ENCODE data around the gene MBLAC1.

Gene MBLAC1

DNA sequence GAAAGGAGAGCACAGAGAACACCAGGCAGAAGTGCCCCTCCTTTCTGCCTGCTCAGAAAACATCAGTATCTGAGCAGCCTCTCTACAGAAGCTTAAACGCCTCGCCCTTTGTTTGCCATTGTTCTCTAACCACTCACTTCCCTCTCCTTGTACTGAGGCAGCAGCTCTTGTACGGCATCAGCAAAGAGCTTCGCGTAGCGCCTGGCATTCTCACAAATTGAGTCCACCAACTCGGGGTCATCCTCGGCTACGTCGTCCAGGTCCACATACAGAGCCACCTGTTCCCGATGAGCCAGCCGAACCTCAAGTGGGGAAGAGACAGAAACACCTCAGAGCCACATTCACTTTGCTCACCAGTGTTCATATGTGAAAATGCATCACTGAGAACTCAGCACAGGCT is 27.3 kb upstream of the MBLAC1 start:
- Histone ChIP-seq H3K4me1 (ENCODE audit: control insufficient read depth in 1 of 2, insufficient read depth in 2 of 2, low read length in 2 of 2) (peaks cover 10 to 13% of the 10 kb centered on the region in 2 experiments), H2BK5ac (ENCODE audit: low read depth, low read length, poor library complexity) (no peak overlapping the region), H3K23ac (ENCODE audit: low read length) (no peak overlapping the region), H3K9ac (ENCODE audit: low read length) (no peak overlapping the region), H3K27ac (ENCODE audit: low read depth, low read length) (no peak overlapping the region), H2AK5ac (ENCODE audit: low read length) (no peak overlapping the region), H4K91ac (ENCODE audit: low read depth, low read length) (no peak overlapping the region), H3K4me3 (ENCODE audit: low read depth, low read length) (peak overlapping the region; percentile 4), H2BK120ac (ENCODE audit: insufficient read depth, low read length, poor library complexity) (no peak overlapping the region), H4K8ac (ENCODE audit: low read depth, low read length) (no peak overlapping the region), H3K27me3 (ENCODE audit: insufficient read depth, low read length) (no peaks in the 10 kb centered on the region), H2AFZ (ENCODE audit: insufficient read depth, low read length, poor library complexity) (no peak overlapping the region), H3K4me2 (ENCODE audit: low read length) (peak overlapping the region; percentile 74), H2BK12ac (ENCODE audit: low read length) (no peak overlapping the region), H4K12ac (ENCODE audit: low read depth, low read length) (no peak overlapping the region), H3K4ac (ENCODE audit: low read depth, low read length) (peak overlapping the region; percentile 86), H3K36me3 (ENCODE audit: control insufficient read depth in 1 of 2, insufficient read depth in 2 of 2, low read length in 2 of 2) (peaks cover 48 to 52% of the 10 kb centered on the region in 2 experiments), H3K79me1 (ENCODE audit: low read length) (peaks cover 18% of the 10 kb centered on the region), H3K9me3 (ENCODE audit: insufficient read depth, low read depth, low read length) (no peaks in the 10 kb centered on the region), H3K14ac (ENCODE audit: low read length) (no peak overlapping the region), H3K18ac (ENCODE audit: low read length) (no peak overlapping the region), H3K79me2 (ENCODE audit: control insufficient read depth, insufficient read depth, low read length, poor library complexity) (peaks cover 11% of the 10 kb centered on the region)
- no peak for DNase-seq
- WGBS (ENCODE audit: extremely low coverage, insufficient coverage, insufficient read length) = no CpG with 5 or more reads among the region's 12 CpGs

DNA sequence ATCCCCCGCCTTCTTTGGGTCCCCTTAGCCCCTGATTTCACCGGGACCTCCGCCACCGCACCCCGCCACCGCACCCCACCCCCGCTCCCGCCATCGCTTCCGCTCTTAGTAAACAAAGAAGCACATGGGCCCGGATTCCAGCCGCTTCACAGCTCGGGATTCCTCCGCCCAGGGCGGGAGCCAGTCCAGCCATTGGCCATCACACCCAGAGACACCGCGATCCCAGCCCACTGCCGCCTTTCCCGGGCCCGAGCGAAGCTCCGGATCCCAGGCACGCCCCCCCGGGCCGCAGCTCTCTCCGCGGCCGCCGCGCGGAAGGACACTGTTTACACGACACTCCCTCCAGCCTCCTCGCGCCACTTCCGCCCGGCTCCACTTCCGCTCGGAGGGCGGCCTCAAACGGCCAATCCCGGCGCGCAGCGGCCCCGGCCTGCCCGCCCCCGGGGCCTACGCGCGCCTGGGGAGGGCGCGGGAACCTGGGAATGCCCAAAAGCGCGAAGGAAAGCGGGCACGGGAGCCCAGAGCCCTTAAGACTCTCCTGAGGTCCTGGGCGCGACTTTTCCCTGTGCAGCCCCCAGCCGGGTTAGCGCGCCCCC is 26.2 kb upstream of the MBLAC1 start:
- Histone ChIP-seq H3K36me3 (ENCODE audit: control insufficient read depth in 1 of 2, insufficient read depth in 2 of 2, low read length in 2 of 2) (peaks cover 48 to 49% of the 10 kb centered on the region in 2 experiments), H2BK12ac (ENCODE audit: low read length) (no peak overlapping the region), H3K4me2 (ENCODE audit: low read length) (peak overlapping the region; percentile 92), H3K4me1 (ENCODE audit: control insufficient read depth in 1 of 2, insufficient read depth in 2 of 2, low read length in 2 of 2) (peaks cover 10 to 13% of the 10 kb centered on the region in 2 experiments), H4K8ac (ENCODE audit: low read depth, low read length) (peak overlapping the region; percentile 41), H3K23ac (ENCODE audit: low read length) (no peak overlapping the region), H2AK5ac (ENCODE audit: low read length) (peak overlapping the region; percentile 87), H3K79me2 (ENCODE audit: control insufficient read depth, insufficient read depth, low read length, poor library complexity) (peaks cover 11% of the 10 kb centered on the region), H2BK5ac (ENCODE audit: low read depth, low read length, poor library complexity) (peak overlapping the region; percentile 66), H3K27ac (ENCODE audit: low read depth, low read length) (peak overlapping the region; percentile 87), H3K79me1 (ENCODE audit: low read length) (peaks cover 18% of the 10 kb centered on the region), H2BK120ac (ENCODE audit: insufficient read depth, low read length, poor library complexity) (peak overlapping the region; percentile 62), H3K27me3 (ENCODE audit: insufficient read depth, low read length) (no peaks in the 10 kb centered on the region), H3K14ac (ENCODE audit: low read length) (peak overlapping the region; percentile 94), H4K12ac (ENCODE audit: low read depth, low read length) (peak overlapping the region; percentile 43), H3K18ac (ENCODE audit: low read length) (peak overlapping the region; percentile 23), H3K4ac (ENCODE audit: low read depth, low read length) (peak overlapping the region; percentile 64), H3K9ac (ENCODE audit: low read length) (peak overlapping the region; percentile 98), H4K91ac (ENCODE audit: low read depth, low read length) (peak overlapping the region; percentile 91), H2AFZ (ENCODE audit: insufficient read depth, low read length, poor library complexity) (no peak overlapping the region), H3K9me3 (ENCODE audit: insufficient read depth, low read depth, low read length) (no peaks in the 10 kb centered on the region), H3K4me3 (ENCODE audit: low read depth, low read length) (peak overlapping the region; percentile 99)
- WGBS (ENCODE audit: extremely low coverage, insufficient coverage, insufficient read length) = no CpG with 5 or more reads among the region's 61 CpGs
- peak; percentile 93 to 98 for DNase-seq

DNA sequence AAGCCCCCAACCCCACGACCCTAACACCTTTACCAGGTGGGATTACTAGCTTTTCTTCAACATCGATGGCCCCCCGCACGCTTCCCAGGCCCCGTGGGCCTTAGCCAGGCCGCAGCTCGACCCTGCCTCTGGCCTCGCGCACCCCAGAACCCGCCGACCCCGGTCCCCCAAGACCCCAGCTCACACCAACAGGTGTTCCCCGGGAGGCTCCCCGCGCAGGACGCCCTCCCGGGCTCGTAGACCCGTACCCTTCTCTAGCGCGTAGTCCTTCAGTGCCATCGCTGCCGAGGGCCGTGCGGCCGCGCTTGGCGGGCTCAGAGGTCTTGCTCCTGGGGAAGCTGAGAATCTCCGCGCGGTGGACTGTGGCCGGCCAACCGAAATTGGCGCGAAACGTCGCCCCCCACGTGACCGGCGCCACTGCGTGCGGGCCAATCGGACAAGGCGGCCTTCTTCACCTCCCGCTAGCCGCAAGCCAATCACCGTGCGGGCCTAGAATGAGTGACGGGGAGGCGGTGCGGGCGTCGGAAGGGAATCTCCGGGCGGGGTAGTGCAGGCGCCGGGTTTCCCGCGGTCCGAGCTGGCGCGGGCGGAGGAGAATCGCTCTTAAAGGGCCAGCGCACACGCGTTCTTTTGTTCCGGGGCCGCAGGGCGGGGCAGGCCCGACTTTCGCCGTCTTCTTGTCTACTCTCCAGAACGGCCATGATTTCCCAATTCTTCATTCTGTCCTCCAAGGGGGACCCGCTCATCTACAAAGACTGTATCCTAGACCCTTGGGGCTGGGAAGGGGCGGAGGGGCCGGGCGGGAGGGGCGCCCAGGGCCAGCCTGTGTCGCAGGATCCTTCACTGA is 25.5 kb upstream of the MBLAC1 start, which contains the start of the genes AP4M1 and MCM7:
AP4M1 (plus strand) TSS at position 628 of the 847 bp plus-strand sequence; CDS start at position 700, 72 bp downstream.
MCM7 (minus strand) TSS at position 382 of the 847 bp plus-strand sequence; CDS start at position 279, 103 bp downstream.
- Histone ChIP-seq H3K9me3 (ENCODE audit: insufficient read depth, low read depth, low read length) (no peaks in the 10 kb centered on the region), H3K27ac (ENCODE audit: low read depth, low read length) (peak within 1 kb of the TSS; percentile 98), H3K9ac (ENCODE audit: low read length) (peak within 1 kb of the TSS; percentile 98), H3K79me2 (ENCODE audit: control insufficient read depth, insufficient read depth, low read length, poor library complexity) (peaks cover 11% of the 10 kb centered on the region), H4K8ac (ENCODE audit: low read depth, low read length) (peak within 1 kb of the TSS; percentile 69), H3K18ac (ENCODE audit: low read length) (peak within 1 kb of the TSS; percentile 83), H3K4me3 (ENCODE audit: low read depth, low read length) (peak within 1 kb of the TSS; percentile 99), H3K4me2 (ENCODE audit: low read length) (peak within 1 kb of the TSS; percentile 92), H3K4ac (ENCODE audit: low read depth, low read length) (peak within 1 kb of the TSS; percentile 64), H3K23ac (ENCODE audit: low read length) (no peak within 1 kb of the TSS), H2BK120ac (ENCODE audit: insufficient read depth, low read length, poor library complexity) (peak within 1 kb of the TSS; percentile 84), H3K36me3 (ENCODE audit: control insufficient read depth in 1 of 2, insufficient read depth in 2 of 2, low read length in 2 of 2) (peaks cover 41 to 48% of the 10 kb centered on the region in 2 experiments), H2AK5ac (ENCODE audit: low read length) (peak within 1 kb of the TSS; percentile 87), H2BK5ac (ENCODE audit: low read depth, low read length, poor library complexity) (peak within 1 kb of the TSS; percentile 71), H3K79me1 (ENCODE audit: low read length) (peaks cover 18% of the 10 kb centered on the region), H4K12ac (ENCODE audit: low read depth, low read length) (peak within 1 kb of the TSS; percentile 87), H2BK12ac (ENCODE audit: low read length) (peak within 1 kb of the TSS; percentile 91), H2AFZ (ENCODE audit: insufficient read depth, low read length, poor library complexity) (peak within 1 kb of the TSS; percentile 61), H3K27me3 (ENCODE audit: insufficient read depth, low read length) (no peaks in the 10 kb centered on the region), H3K14ac (ENCODE audit: low read length) (peak within 1 kb of the TSS; percentile 94), H4K91ac (ENCODE audit: low read depth, low read length) (peak within 1 kb of the TSS; percentile 91), H3K4me1 (ENCODE audit: control insufficient read depth in 1 of 2, insufficient read depth in 2 of 2, low read length in 2 of 2) (peaks cover 10 to 13% of the 10 kb centered on the region in 2 experiments)
- WGBS (ENCODE audit: extremely low coverage, insufficient coverage, insufficient read length) = no CpG with 5 or more reads among the region's 80 CpGs
- DNase-seq = peak; percentile 99 to 100

GRCh38 chr7:100102950-100103840 is 23.6 kb upstream of the MBLAC1 start:
- no peak overlapping the region for H3K4me3 ChIP-seq (ENCODE audit: low read depth, low read length)
- WGBS (ENCODE audit: extremely low coverage, insufficient coverage, insufficient read length) = no CpG with 5 or more reads among the region's 17 CpGs
- peak overlapping the region; percentile 69 for H3K18ac ChIP-seq (ENCODE audit: low read length)
- no peak overlapping the region for H3K23ac ChIP-seq (ENCODE audit: low read length)
- peaks cover 11% of the 10 kb centered on the region for H3K79me2 ChIP-seq (ENCODE audit: control insufficient read depth, insufficient read depth, low read length, poor library complexity)
- H2AFZ ChIP-seq (ENCODE audit: insufficient read depth, low read length, poor library complexity) = no peak overlapping the region
- peak overlapping the region; percentile 57 for H3K4ac ChIP-seq (ENCODE audit: low read depth, low read length)
- no peak overlapping the region for H3K9ac ChIP-seq (ENCODE audit: low read length)
- H4K8ac ChIP-seq (ENCODE audit: low read depth, low read length) = peak overlapping the region; percentile 69
- no peaks in the 10 kb centered on the region for H3K9me3 ChIP-seq (ENCODE audit: insufficient read depth, low read depth, low read length)
- peak overlapping the region; percentile 91 for H2BK12ac ChIP-seq (ENCODE audit: low read length)
- H2BK120ac ChIP-seq (ENCODE audit: insufficient read depth, low read length, poor library complexity) = peak overlapping the region; percentile 84
- H2AK5ac ChIP-seq (ENCODE audit: low read length) = peak overlapping the region; percentile 55
- H3K4me1 ChIP-seq (ENCODE audit: control insufficient read depth in 1 of 2, insufficient read depth in 2 of 2, low read length in 2 of 2) = peaks cover 10 to 13% of the 10 kb centered on the region in 2 experiments
- peak overlapping the region; percentile 90 for H4K91ac ChIP-seq (ENCODE audit: low read depth, low read length)
- H2BK5ac ChIP-seq (ENCODE audit: low read depth, low read length, poor library complexity) = peak overlapping the region; percentile 60
- H4K12ac ChIP-seq (ENCODE audit: low read depth, low read length) = no peak overlapping the region
- DNase-seq = no peak
- H3K79me1 ChIP-seq (ENCODE audit: low read length) = peaks cover 18% of the 10 kb centered on the region
- no peaks in the 10 kb centered on the region for H3K27me3 ChIP-seq (ENCODE audit: insufficient read depth, low read length)
- H3K36me3 ChIP-seq (ENCODE audit: control insufficient read depth in 1 of 2, insufficient read depth in 2 of 2, low read length in 2 of 2) = peaks cover 42 to 49% of the 10 kb centered on the region in 2 experiments
- peak overlapping the region; percentile 98 for H3K27ac ChIP-seq (ENCODE audit: low read depth, low read length)
- H3K14ac ChIP-seq (ENCODE audit: low read length) = peak overlapping the region; percentile 77
- peak overlapping the region; percentile 56 for H3K4me2 ChIP-seq (ENCODE audit: low read length)
